ENCODE results near the gene TMEM121.

Gene TMEM121

GRCh38 chr14:105498430-105499255, 27.7 kb upstream of the TMEM121 start:
- no peak for DNase-seq

- DNase-seq: no peak
Measured at GRCh38 chr14:105499256-105500035, 26.9 kb upstream of the TMEM121 start.

- DNase-seq: no peak
Measured at GRCh38 chr14:105500036-105500725, 26.2 kb upstream of the TMEM121 start.

GRCh38 chr14:105500726-105501101, 25.7 kb upstream of the TMEM121 start:
- DNase-seq: no peak

- no peak for DNase-seq
Measured at GRCh38 chr14:105501504-105502291, 24.7 kb upstream of the TMEM121 start.

GRCh38 chr14:105502446-105503295, 23.7 kb upstream of the TMEM121 start:
- no peak for DNase-seq

- no peak for DNase-seq
Measured at GRCh38 chr14:105503296-105503640, 23.1 kb upstream of the TMEM121 start.

GRCh38 chr14:105503935-105504692, 22.3 kb upstream of the TMEM121 start:
- no peak for DNase-seq

- no peak for DNase-seq
Measured at GRCh38 chr14:105505101-105505500, 21.3 kb upstream of the TMEM121 start.

GRCh38 chr14:105507247-105507646, 19.1 kb upstream of the TMEM121 start:
- no peak for DNase-seq

GRCh38 chr14:105508069-105508468, 18.3 kb upstream of the TMEM121 start:
- DNase-seq: no peak

- no peak for DNase-seq
Measured at GRCh38 chr14:105508601-105509000, 17.8 kb upstream of the TMEM121 start.

- DNase-seq: no peak
Measured at GRCh38 chr14:105517096-105517495, 9.3 kb upstream of the TMEM121 start.

- DNase-seq: no peak
Measured at GRCh38 chr14:105519946-105520698, 6.3 kb upstream of the TMEM121 start.

- no peak for DNase-seq
Measured at GRCh38 chr14:105525326-105525725, 1.1 kb upstream of the TMEM121 start.

- DNase-seq: peak; percentile 9
Measured at GRCh38 chr14:105526776-105527380, 495 bp downstream of the TMEM121 start.

GRCh38 chr14:105527381-105527825, 1.0 kb downstream of the TMEM121 start:
- DNase-seq: no peak

GRCh38 chr14:105527826-105528585, 1.6 kb downstream of the TMEM121 start:
- peak; percentile 83 for DNase-seq
